Skeletal muscle cell (primary cell): ENCODE results near the gene PSMA2.

Experiments
- DNase-seq: peaks from one replicate; pipeline ENCODE4 v3.0.0-alpha.2; 2010; ENCODE audit warnings: low read depth
- H3K4me3 ChIP-seq: 2 replicates; pipeline ENCODE4 v1.5.1; 2011; ENCODE audit warnings: low read depth, mild to moderate bottlenecking, control low read depth, low read length, moderate library complexity

The PSMA2 gene

DNA sequence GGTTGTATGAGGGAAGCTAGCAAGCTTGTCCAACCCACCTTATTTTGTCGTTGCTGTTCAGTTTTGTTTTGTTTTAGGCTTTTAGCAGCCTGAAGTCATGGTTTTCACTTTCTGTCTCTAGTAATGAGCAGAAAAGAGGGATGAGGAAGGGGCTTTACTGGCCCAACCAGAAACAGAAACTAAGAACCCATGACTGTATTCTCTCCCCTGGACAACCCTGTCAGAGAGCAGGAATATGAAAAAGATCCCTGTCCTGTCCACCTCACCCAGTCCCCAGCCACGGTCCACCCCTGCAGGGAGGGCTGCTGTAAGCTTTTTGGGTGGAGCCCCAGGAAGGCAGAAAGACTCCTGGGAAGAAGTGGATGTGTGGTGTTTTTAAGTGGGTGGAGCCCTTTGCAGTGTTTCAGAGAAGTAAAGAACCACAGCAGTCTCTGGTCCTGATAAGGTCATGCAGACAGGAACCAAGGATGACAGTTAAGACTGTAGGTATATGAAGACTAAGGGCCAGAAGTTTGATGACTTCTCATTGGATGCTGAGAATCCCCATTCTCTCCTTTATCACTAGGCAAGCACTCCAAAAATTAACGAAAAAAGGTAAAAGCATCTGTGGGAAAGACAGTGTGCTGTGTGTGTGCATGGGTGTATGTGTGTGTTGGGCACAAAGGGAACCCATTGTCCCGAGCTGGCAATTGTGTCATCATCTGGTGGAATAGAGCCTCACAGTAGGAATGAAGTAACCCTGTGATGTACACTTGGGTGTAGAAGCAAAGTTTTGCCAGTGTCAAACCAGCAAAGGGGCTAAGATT lies 14.1 kb upstream of the PSMA2 start:
- no peak for DNase-seq
- no peak overlapping the region for H3K4me3 ChIP-seq

- no peak for DNase-seq
Measured at GRCh38 chr7:42940985-42941847, 9.2 kb upstream of the PSMA2 start.

DNA sequence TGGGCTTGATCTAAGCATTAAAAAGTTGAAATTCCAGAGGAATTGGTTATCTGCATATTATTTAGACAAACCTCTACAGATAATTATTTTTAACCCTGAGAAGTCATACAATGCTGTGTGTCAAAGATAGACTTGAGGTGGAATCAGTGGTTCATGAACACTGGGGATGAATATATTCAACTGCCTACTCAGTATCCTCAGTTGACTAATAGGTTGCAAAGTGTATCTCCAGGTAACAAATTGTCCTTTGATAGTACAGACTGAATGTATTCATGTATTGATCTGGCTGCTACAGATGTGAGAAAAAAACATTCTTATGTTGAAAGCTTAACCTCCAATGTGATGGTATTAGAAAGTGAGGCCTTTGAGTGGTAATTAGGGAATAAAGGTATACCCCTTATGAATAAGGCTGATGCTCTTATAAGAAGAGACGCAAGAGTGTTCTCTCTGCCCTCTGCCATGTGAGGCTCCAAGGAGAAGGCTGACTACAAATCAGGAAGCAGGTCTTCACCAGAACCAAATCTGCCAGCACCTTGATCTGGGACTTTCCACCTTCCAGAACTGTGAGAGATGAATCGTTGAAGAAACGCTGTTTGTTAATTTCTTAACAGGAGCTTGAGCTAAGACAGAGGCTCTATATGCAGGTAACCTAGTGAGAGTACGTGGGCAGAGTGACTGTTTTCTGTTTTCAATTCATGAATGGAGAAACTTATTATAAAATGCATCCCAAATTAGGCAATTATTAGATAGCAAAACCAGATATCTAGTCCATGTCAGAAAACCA lies 7.7 kb upstream of the PSMA2 start:
- DNase-seq, result no peak
- H3K4me3 ChIP-seq, result no peak overlapping the region

More at GRCh38 chr7:42940985-42941847, 9.2 kb upstream of the PSMA2 start:
- no peak overlapping the region for H3K4me3 ChIP-seq

DNA sequence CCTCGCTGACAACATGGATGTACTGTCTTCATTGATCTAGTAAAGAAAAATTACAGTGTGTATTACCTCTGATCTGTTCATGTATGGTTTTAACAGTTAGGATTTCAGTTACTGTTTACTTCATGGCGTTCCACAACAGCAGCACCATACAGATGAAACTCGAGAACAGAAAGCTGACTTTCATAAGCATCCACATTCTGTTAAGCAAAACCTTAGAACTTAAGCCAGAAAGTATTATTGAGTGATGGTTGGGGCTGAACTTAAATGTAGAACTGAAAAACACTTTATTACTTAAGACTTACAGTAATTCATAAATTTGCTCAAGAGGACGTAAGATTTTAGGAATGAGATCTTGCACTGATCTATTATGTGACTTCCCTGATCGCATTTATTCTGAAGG lies 3.9 kb upstream of the PSMA2 start:
- no peak overlapping the region for H3K4me3 ChIP-seq
- DNase-seq, result no peak

DNA sequence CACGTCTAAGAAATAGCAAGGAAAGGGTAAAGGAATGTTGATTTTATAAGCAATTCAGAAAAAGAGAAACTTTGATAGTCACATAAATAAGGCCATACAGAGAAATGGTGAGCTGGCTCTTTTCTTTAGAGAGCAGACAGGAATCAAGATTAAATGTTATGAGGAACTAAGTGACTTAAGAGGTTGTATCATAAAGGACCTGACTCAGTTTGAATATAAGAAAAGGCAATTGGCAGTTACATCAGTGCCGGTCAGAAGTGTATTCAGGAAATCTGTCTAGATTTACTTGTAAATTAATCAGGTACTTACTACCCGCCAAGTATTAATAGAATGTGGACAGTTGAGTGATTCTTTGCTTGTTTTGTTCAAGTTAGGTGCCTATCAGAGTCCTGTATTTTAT lies 2.3 kb upstream of the PSMA2 start:
- DNase-seq, result no peak
- H3K4me3 ChIP-seq, result no peak overlapping the region

- peak overlapping the region; percentile 99 for H3K4me3 ChIP-seq
- no peak for DNase-seq
Measured at GRCh38 chr7:42932811-42933591, 1.0 kb upstream of the PSMA2 start.

- DNase-seq, result no peak
- H3K4me3 ChIP-seq, result peak overlapping the region; percentile 99
Measured at GRCh38 chr7:42931447-42931833, 534 bp downstream of the PSMA2 start.

DNA sequence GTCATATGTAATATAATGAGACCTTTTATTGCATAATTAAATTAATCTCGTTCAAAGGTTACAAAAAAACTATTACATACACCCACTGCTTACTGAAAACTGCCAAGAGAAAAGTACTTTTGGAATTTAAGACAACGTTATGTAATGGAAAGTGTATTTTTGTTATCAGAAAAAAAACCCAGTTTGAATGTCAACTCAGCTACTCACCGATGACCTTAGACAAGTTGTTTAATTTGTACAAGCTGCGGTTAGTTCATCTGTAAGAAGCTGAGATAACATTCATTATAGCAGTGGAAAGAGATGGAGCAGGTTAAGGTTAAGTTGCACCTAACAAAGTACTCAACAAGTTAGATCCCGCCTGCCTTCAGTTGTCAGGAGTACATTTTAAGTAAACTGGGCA lies 1.1 kb downstream of the PSMA2 start:
- peak overlapping the region; percentile 99 for H3K4me3 ChIP-seq
- DNase-seq, result no peak

DNA sequence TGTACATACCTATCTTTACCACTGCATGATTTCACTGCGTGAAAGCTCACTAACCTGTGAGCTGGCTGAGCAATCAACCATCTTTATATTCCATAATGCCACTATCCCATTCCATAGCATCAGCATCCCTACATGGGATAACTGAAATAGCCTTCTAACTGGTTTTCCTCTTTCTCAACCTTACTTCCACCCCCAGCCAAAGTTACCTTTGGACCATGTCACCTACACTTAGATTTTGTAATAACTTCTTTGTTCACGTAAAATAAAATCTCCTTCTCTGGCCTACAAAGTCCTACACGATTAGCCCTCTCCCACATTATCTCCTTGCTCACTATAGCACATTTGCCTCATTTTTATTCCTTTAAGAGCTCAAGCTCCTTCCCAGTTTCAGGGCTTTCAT lies 2.5 kb downstream of the PSMA2 start:
- DNase-seq, result no peak
- H3K4me3 ChIP-seq, result no peak overlapping the region

DNA sequence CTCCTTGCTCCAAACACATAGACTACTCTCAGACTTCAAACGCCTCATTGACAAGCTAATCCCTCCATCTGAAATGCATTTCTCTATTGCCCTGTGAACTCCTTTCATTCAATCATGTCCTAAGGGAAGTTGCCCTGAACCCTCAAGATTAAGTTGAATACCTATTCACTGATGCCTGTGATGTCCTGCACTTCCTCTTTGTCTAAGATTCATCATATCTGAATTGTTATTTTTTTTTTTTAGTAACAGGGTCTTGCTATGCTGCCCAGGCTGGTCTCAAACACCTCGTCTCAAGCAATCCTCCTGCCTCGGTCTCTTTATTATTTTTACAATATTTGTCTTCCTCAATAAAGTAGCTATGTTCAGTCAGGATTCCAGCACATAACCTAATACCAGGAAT lies 3.2 kb downstream of the PSMA2 start:
- DNase-seq, result no peak
- H3K4me3 ChIP-seq, result no peak overlapping the region

DNA sequence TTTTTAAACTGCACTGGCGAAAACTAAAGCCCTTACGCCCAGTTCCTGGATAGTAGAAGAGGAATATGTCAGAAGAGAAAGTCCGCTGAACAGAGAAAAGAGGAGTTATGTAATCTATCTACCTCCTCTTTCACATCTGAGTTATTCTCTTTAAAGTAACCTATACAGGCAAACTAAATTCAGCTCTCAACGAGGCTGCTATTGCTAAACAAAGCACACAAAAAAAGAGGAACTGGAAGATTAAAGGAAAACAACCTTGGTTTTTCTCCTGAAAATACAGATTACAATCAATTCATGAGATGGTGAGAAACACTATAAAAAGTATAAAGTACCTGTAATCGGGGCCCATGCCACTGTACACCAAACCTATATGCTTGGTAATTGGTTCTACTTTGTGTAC lies 5.8 kb downstream of the PSMA2 start:
- no peak for DNase-seq
- H3K4me3 ChIP-seq, result no peak overlapping the region

GRCh38 chr7:42925630-42926029 lies 6.3 kb downstream of the PSMA2 start:
- DNase-seq, result no peak
- H3K4me3 ChIP-seq, result no peak overlapping the region

- H3K4me3 ChIP-seq, result no peak overlapping the region
- no peak for DNase-seq
Measured at GRCh38 chr7:42924223-42924838, 7.6 kb downstream of the PSMA2 start.

- no peak for DNase-seq
Measured at GRCh38 chr7:42922017-42922753, 9.8 kb downstream of the PSMA2 start.

DNA sequence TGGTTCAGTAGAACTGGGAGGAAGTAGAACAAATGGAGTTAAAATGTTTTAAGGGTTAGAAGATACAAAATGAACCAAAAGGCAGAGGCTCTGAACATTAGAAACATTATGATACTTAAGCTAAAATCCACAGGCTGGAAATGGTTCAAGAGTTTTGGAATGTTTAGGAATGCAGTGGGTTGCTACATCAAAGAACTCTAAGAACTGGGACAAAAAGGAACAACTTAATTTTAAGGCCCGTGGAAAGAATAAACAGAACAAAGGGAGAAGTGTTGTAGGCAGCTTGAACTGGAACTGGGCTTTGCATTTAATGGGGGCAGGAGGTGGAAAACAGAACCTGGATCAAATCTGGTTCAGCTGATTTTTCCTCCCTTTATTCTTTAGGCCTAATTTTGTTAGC lies 16.6 kb downstream of the PSMA2 start:
- no peak overlapping the region for H3K4me3 ChIP-seq
- no peak for DNase-seq

More at GRCh38 chr7:42922017-42922753, 9.8 kb downstream of the PSMA2 start:
- no peak overlapping the region for H3K4me3 ChIP-seq

- DNase-seq, result no peak
- no peak overlapping the region for H3K4me3 ChIP-seq
Measured at GRCh38 chr7:42914421-42915045, 17.4 kb downstream of the PSMA2 start.

DNA sequence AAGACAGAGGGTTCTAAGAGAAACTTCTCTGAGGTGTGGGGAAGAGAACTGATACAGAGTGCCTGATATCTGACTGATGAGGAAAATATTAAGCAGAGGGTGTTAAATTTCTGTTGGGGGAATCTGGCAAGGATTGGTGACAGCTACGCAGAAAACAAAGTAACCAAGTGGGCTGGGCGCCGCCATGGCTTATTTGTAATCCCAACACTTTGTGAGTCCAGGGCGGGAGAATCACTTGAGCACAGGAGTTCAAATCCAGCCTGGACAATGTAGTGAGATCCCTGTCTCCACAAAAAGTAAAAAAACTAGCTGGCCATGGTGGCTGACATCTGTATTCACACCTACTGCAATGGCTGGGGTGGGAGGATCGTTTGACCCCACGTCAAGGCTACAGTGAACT lies 18.0 kb downstream of the PSMA2 start:
- DNase-seq, result no peak
- no peak overlapping the region for H3K4me3 ChIP-seq

DNA sequence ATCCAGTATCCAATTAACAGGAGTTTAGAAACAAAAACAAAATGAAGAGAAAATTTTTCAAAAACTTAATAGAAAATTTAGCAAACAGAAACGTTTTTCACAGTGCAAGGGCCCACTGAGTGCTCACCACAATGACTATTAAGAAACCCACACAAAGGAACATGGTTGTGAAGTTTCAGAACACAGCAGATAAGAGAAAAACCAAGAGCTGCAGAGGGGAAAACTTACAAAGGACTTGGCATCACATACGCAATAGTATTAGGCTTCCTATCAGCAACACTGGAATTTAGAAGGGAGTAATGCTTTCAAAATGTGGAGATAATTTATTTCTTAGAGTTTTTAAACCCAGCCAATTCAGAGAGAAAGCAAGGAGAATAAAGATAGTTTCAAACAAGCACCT lies 18.4 kb downstream of the PSMA2 start:
- no peak for DNase-seq
- H3K4me3 ChIP-seq, result no peak overlapping the region
